ENCODE measurements around the gene NIPBL. TPM values are rescaled to one million over a fixed set of nuclear protein-coding genes. Genes with fewer than 3 reads are reported as not detected.

The NIPBL gene
- total RNA-seq, 4 donors from 2014 or later = 26.7 to 73.8 (median 64.4) TPM

DNA sequence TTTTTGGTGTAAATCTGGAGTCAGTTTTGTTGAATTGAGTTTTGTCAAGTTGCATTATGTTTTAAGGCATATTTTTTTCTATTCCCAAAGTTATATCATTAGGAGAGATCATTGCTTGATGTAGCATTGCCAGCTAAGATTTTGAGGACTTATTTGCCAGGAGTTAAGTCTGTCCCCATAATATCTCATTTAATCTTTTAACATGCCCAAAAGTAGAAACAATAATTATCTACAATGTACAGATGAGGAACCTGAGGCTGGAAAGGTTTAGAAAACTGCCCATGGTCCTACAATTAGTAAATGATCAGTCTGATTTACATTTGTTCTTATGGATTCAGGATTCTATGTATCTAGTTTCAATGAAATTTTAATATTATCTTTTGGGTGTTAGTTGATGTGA lies 4.7 kb downstream of the NIPBL start:
- no peaks in the 10 kb centered on the region for H3K9me3 ChIP-seq
- peaks cover 24 to 67% (median 31%) of the 10 kb centered on the region in 4 donors for H3K4me1 ChIP-seq
- peaks cover 0 to 4% (median 0%) of the 10 kb centered on the region in 4 donors for H3K36me3 ChIP-seq
- peak overlapping the region in 1 of 4 donors; percentile 3 for H3K27ac ChIP-seq
- no peak for DNase-seq
- no peak overlapping the region for H3K4me3 ChIP-seq
- intact Hi-C loops (cut with DNase I; ENCODE audit: low total_unique reads) = no loop called here
- in situ Hi-C loops (cut with MboI; ENCODE audit: low pct_ligation_motif_present in 1 of 4, low pct_unique_long_range_greater_than_20kb in 1 of 4, low sequenced_read_pairs in 3 of 4) = no loop called here
- H3K27me3 ChIP-seq = no peaks in the 10 kb centered on the region
- TF ChIP-seq POLR2A (IDR thresholded peaks at IDR 0.05) = no peak
- TF ChIP-seq EP300 (IDR thresholded peaks at IDR 0.05; ENCODE audit: low read depth) = no peak
- TF ChIP-seq, protein P1, sequence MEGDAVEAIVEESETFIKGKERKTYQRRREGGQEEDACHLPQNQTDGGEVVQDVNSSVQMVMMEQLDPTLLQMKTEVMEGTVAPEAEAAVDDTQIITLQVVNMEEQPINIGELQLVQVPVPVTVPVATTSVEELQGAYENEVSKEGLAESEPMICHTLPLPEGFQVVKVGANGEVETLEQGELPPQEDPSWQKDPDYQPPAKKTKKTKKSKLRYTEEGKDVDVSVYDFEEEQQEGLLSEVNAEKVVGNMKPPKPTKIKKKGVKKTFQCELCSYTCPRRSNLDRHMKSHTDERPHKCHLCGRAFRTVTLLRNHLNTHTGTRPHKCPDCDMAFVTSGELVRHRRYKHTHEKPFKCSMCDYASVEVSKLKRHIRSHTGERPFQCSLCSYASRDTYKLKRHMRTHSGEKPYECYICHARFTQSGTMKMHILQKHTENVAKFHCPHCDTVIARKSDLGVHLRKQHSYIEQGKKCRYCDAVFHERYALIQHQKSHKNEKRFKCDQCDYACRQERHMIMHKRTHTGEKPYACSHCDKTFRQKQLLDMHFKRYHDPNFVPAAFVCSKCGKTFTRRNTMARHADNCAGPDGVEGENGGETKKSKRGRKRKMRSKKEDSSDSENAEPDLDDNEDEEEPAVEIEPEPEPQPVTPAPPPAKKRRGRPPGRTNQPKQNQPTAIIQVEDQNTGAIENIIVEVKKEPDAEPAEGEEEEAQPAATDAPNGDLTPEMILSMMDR (IDR thresholded peaks at IDR 0.05) = no peak
- TF ChIP-seq POLR2AphosphoS5 (IDR thresholded peaks at IDR 0.05) = no peak

DNA sequence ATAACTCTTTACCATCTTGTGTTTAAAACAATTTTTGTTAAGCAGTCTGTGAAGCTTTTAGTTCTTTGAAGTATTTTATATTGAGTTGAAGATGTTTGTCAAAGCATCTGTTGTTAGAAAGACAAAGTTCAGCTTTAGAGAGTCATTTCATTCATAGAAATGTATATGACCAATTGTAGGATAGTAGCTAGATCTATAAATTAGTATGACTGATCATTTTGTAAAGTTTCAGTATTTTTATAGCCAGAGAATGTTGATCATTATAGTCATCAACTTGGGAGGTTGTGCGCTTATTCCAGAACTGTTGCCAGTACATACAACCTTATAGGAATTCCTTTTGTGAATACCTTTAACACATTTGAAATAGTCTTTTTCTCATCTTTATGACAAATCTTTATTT lies 5.2 kb downstream of the NIPBL start:
- TF ChIP-seq, protein P1 (IDR thresholded peaks at IDR 0.05) = no peak
- TF ChIP-seq EP300 (IDR thresholded peaks at IDR 0.05; ENCODE audit: low read depth) (no peak), POLR2A (IDR thresholded peaks at IDR 0.05) (no peak), POLR2AphosphoS5 (IDR thresholded peaks at IDR 0.05) (no peak)
- no peak overlapping the region for H3K27ac ChIP-seq
- WGBS, 2 donors (ENCODE audit: low coverage in 1 of 2) = 75 to 91% methylated on average over 1 of the region's 1 CpG
- in situ Hi-C loops (cut with MboI; ENCODE audit: low pct_ligation_motif_present in 1 of 4, low pct_unique_long_range_greater_than_20kb in 1 of 4, low sequenced_read_pairs in 3 of 4) (no loop called here), intact Hi-C loops (cut with DNase I; ENCODE audit: low total_unique reads) (no loop called here)
- peaks cover 24 to 69% (median 31%) of the 10 kb centered on the region in 4 donors for H3K4me1 ChIP-seq
- H3K36me3 ChIP-seq = peaks cover 0 to 4% (median 0%) of the 10 kb centered on the region in 4 donors
- no peaks in the 10 kb centered on the region for H3K27me3 ChIP-seq
- no peak for DNase-seq
- no peaks in the 10 kb centered on the region for H3K9me3 ChIP-seq
- H3K4me3 ChIP-seq = no peak overlapping the region

DNA sequence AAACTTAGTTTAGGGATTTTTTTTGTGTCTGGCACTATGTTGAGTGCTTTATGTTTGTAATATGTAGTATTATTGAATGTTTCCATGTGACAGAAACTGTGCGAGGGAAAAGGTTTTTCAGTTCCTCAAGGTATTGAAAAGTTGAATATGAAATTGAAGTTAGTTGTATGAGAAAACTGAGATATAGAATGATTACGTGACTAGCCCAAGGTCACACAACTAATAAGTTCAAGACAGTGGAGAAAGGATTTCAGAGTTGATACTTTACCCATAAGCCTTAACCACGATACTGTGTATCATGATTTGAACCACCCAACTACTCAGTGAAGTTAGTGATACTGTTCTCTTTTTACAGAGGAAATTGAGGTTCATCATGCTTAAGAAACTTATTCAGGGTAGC lies 5.7 kb downstream of the NIPBL start:
- Histone ChIP-seq H3K4me1 (peaks cover 24 to 73% (median 33%) of the 10 kb centered on the region in 4 donors), H3K4me3 (no peak overlapping the region), H3K27ac (no peak overlapping the region), H3K36me3 (peaks cover 0 to 4% (median 0%) of the 10 kb centered on the region in 4 donors), H3K9me3 (no peaks in the 10 kb centered on the region), H3K27me3 (no peaks in the 10 kb centered on the region)
- in situ Hi-C loops (cut with MboI; ENCODE audit: low pct_ligation_motif_present in 1 of 4, low pct_unique_long_range_greater_than_20kb in 1 of 4, low sequenced_read_pairs in 3 of 4) = no loop called here
- TF ChIP-seq, protein P1 (IDR thresholded peaks at IDR 0.05) = no peak
- TF ChIP-seq POLR2AphosphoS5 (IDR thresholded peaks at IDR 0.05) (no peak), EP300 (IDR thresholded peaks at IDR 0.05; ENCODE audit: low read depth) (no peak), POLR2A (IDR thresholded peaks at IDR 0.05) (no peak)
- intact Hi-C loops (cut with DNase I; ENCODE audit: low total_unique reads) = no loop called here
- DNase-seq = no peak
- WGBS, 2 donors (ENCODE audit: low coverage in 1 of 2) = 60 to 74% methylated on average over 3 of the region's 3 CpGs

DNA sequence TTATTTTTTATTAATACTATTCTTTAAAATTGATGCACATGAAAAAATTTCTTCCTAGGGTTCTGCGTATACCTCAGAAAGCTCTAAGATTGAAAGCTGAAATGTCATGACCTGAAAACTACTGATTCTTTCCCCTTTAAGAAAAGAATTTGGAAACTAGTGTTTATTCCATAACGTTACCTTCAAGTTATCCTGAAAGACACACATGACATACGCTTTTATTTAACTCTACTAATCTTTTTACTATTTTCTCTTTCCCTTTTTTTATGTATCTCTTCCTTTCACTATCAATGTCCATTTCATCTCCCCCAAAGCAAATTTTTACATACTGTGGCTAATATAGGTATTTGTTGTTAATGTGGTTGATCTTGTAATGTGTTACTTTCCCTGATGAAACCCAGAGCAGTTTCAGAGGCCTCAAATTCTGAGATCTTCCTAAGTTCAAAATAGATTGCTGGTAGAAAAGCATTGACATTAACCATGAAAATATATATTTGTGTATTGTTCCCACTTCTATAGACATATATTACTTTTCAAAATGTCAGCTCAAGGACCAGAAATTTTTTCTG lies 7.4 kb downstream of the NIPBL start:
- peaks cover 0 to 4% (median 0%) of the 10 kb centered on the region in 4 donors for H3K36me3 ChIP-seq
- in situ Hi-C loops (cut with MboI; ENCODE audit: low pct_ligation_motif_present in 1 of 4, low pct_unique_long_range_greater_than_20kb in 1 of 4, low sequenced_read_pairs in 3 of 4) = no loop called here
- TF ChIP-seq, protein P1 (IDR thresholded peaks at IDR 0.05) = no peak
- no peak for TF ChIP-seq POLR2AphosphoS5 (IDR thresholded peaks at IDR 0.05)
- TF ChIP-seq EP300 (IDR thresholded peaks at IDR 0.05; ENCODE audit: low read depth) = no peak
- TF ChIP-seq POLR2A (IDR thresholded peaks at IDR 0.05) = no peak
- H3K27ac ChIP-seq = no peak overlapping the region
- 85% methylated on average over 3 of the region's 3 CpGs for WGBS, 2 donors (ENCODE audit: low coverage in 1 of 2)
- no peak for DNase-seq
- intact Hi-C loops (cut with DNase I; ENCODE audit: low total_unique reads) = no loop called here
- H3K27me3 ChIP-seq = no peaks in the 10 kb centered on the region
- peaks cover 21 to 78% (median 37%) of the 10 kb centered on the region in 4 donors for H3K4me1 ChIP-seq
- H3K9me3 ChIP-seq = no peaks in the 10 kb centered on the region
- H3K4me3 ChIP-seq = no peak overlapping the region

All from transverse colon (tissue), 4 donors.